ENCODE measurements around the gene MRTFB. TPM values are rescaled to one million over a fixed set of nuclear protein-coding genes. Genes with fewer than 3 reads are reported as not detected.

MRTFB gene
- total and polyA plus RNA-seq, 2 of the 13 experiments (the other 11 are each of a cell fraction or from before 2014, with no cell fraction given): 11.4 to 14.0 TPM

GRCh38 chr16:14285513-14286367 lies 214.6 kb downstream of the MRTFB start (continued):
- TF ChIP-seq KIAA2018 (CRISPR knock-in tag; IDR thresholded peaks at IDR 0.05; ENCODE audit: borderline replicate concordance): peak; percentile 84
- TF ChIP-seq TAF15 (IDR thresholded peaks at IDR 0.05; ENCODE audit: low read depth, low read length, poor library complexity, severe bottlenecking): peak; percentile 94
- peak; percentile 99 for TF ChIP-seq ZFP62 (CRISPR knock-in tag; IDR thresholded peaks at IDR 0.05)
- peak; percentile 73 for TF ChIP-seq YEATS2 (CRISPR knock-in tag; IDR thresholded peaks at IDR 0.05; ENCODE audit: borderline replicate concordance)
- peak; percentile 95 for TF ChIP-seq BRCA1 (CRISPR knock-in tag; IDR thresholded peaks at IDR 0.05)
- TF ChIP-seq REST (IDR thresholded peaks at IDR 0.05; ENCODE audit: borderline replicate concordance in 1 of 2, low read depth in 1 of 2, low read length in 2 of 2): peak in 1 of 2 experiments; percentile 27; a peak in 2 of 4 replicates
- TF ChIP-seq POLR2AphosphoS2 (IDR thresholded peaks at IDR 0.05; ENCODE audit: low read depth, low read length): no peak
- TF ChIP-seq CEBPB (IDR thresholded peaks at IDR 0.05; ENCODE audit: borderline replicate concordance, low read depth, low read length): no peak; the same call in 1 of the 2 replicates
- TF ChIP-seq GZF1 (CRISPR knock-in tag; IDR thresholded peaks at IDR 0.05): peak; percentile 64; the same call in 1 of the 2 replicates
- TF ChIP-seq TMF1 (CRISPR knock-in tag; IDR thresholded peaks at IDR 0.05; ENCODE audit: low read depth): no peak; the same call in 1 of the 2 replicates
- TF ChIP-seq ZNF766 (CRISPR knock-in tag; IDR thresholded peaks at IDR 0.05; ENCODE audit: borderline replicate concordance): peak; percentile 98
- TF ChIP-seq ZNF17 (CRISPR knock-in tag; IDR thresholded peaks at IDR 0.05): no peak
- peak; percentile 98; the same call in 1 of the 2 replicates for TF ChIP-seq ZNF782 (CRISPR knock-in tag; IDR thresholded peaks at IDR 0.05; ENCODE audit: borderline replicate concordance)
- TF ChIP-seq ZNF773 (CRISPR knock-in tag; IDR thresholded peaks at IDR 0.05; ENCODE audit: borderline replicate concordance): 0 out of 2 replicates have a peak, but pooled peaks have one; percentile 21
- no peak for TF ChIP-seq ZMAT5 (CRISPR knock-in tag; IDR thresholded peaks at IDR 0.05; ENCODE audit: borderline replicate concordance, low read depth)
- peak; percentile 5 for TF ChIP-seq PTBP1 (IDR thresholded peaks at IDR 0.05; ENCODE audit: low read depth, low read length, poor library complexity, severe bottlenecking)

Measured in HepG2 (cell line).